ENCODE data around the gene SPO11.

The SPO11 gene

GRCh38 chr20:57327820-57328219, 1.8 kb upstream of the SPO11 start:
- Histone ChIP-seq H3K27me3 (ENCODE audit: control insufficient read depth, low read length) (no peaks in the 10 kb centered on the region), H3K4me2 (ENCODE audit: low read length) (peak overlapping the region; percentile 94)

DNA sequence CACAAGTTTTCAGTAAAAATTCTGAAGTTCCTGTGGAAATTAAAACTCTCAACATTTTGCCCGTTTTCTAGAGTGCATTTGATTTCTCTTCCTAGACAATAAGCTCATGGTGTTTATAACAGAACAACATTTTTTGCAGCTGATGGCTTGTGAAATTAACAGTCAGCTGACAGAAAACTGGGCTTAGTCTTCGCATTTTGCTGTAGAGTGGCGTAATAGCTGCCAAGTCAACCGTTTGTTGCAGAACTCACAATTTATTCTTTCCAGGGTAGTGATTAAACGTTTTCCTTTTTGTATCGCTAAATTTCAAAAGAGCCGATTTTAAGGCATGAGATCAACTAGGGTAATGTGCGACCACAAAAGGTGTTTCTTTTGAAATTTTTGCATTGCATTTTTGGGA, 1.4 kb downstream of the SPO11 start:
- Histone ChIP-seq H3K9me3 (ENCODE audit: control insufficient read depth, insufficient read depth, low read length) (no peaks in the 10 kb centered on the region), H4K20me1 (ENCODE audit: control insufficient read depth, insufficient read depth, low read depth, low read length) (no peaks in the 10 kb centered on the region), H3K9me2 (replicated peaks; ENCODE audit: control insufficient read depth, low read length) (no peaks in the 10 kb centered on the region), H3K4me2 (ENCODE audit: low read length) (no peak overlapping the region), H3K27ac (ENCODE audit: low read depth, low read length) (no peak overlapping the region), H3K27me3 (ENCODE audit: control insufficient read depth, low read length) (no peaks in the 10 kb centered on the region), H3F3A (ENCODE audit: control insufficient read depth, insufficient read depth) (peaks cover 37% of the 10 kb centered on the region), H3K79me2 (ENCODE audit: control insufficient read depth, low read length) (peaks cover 37% of the 10 kb centered on the region), H3K36me3 (ENCODE audit: control insufficient read depth, low read length) (no peaks in the 10 kb centered on the region), H3K4me3 (ENCODE audit: low read length) (no peak overlapping the region), H3K4me1 (ENCODE audit: control insufficient read depth, low read length) (peaks cover 62% of the 10 kb centered on the region)
- TF ChIP-seq, protein P1, sequence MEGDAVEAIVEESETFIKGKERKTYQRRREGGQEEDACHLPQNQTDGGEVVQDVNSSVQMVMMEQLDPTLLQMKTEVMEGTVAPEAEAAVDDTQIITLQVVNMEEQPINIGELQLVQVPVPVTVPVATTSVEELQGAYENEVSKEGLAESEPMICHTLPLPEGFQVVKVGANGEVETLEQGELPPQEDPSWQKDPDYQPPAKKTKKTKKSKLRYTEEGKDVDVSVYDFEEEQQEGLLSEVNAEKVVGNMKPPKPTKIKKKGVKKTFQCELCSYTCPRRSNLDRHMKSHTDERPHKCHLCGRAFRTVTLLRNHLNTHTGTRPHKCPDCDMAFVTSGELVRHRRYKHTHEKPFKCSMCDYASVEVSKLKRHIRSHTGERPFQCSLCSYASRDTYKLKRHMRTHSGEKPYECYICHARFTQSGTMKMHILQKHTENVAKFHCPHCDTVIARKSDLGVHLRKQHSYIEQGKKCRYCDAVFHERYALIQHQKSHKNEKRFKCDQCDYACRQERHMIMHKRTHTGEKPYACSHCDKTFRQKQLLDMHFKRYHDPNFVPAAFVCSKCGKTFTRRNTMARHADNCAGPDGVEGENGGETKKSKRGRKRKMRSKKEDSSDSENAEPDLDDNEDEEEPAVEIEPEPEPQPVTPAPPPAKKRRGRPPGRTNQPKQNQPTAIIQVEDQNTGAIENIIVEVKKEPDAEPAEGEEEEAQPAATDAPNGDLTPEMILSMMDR (IDR thresholded peaks at IDR 0.05; ENCODE audit: low read depth, low read length, poor library complexity, severe bottlenecking), result no peak
- TF ChIP-seq EZH2phosphoT487 (IDR thresholded peaks at IDR 0.05; ENCODE audit: borderline replicate concordance, low read length), result no peak

More at GRCh38 chr20:57327820-57328219, 1.8 kb upstream of the SPO11 start:
- peak overlapping the region; percentile 75 for H3K4me3 ChIP-seq (ENCODE audit: low read length)
- H4K20me1 ChIP-seq (ENCODE audit: control insufficient read depth, insufficient read depth, low read depth, low read length), result no peaks in the 10 kb centered on the region
- H3K4me1 ChIP-seq (ENCODE audit: control insufficient read depth, low read length), result peaks cover 93% of the 10 kb centered on the region
- no peaks in the 10 kb centered on the region for H3K36me3 ChIP-seq (ENCODE audit: control insufficient read depth, low read length)
- no peaks in the 10 kb centered on the region for H3K9me3 ChIP-seq (ENCODE audit: control insufficient read depth, insufficient read depth, low read length)
- peaks cover 67% of the 10 kb centered on the region for H3F3A ChIP-seq (ENCODE audit: control insufficient read depth, insufficient read depth)
- TF ChIP-seq, protein P1 (IDR thresholded peaks at IDR 0.05; ENCODE audit: low read depth, low read length, poor library complexity, severe bottlenecking), result no peak
- no peak for TF ChIP-seq EZH2phosphoT487 (IDR thresholded peaks at IDR 0.05; ENCODE audit: borderline replicate concordance, low read length)
- H3K27ac ChIP-seq (ENCODE audit: low read depth, low read length), result peak overlapping the region; percentile 99
- peaks cover 54% of the 10 kb centered on the region for H3K79me2 ChIP-seq (ENCODE audit: control insufficient read depth, low read length)
- no peaks in the 10 kb centered on the region for H3K9me2 ChIP-seq (replicated peaks; ENCODE audit: control insufficient read depth, low read length)

DNA sequence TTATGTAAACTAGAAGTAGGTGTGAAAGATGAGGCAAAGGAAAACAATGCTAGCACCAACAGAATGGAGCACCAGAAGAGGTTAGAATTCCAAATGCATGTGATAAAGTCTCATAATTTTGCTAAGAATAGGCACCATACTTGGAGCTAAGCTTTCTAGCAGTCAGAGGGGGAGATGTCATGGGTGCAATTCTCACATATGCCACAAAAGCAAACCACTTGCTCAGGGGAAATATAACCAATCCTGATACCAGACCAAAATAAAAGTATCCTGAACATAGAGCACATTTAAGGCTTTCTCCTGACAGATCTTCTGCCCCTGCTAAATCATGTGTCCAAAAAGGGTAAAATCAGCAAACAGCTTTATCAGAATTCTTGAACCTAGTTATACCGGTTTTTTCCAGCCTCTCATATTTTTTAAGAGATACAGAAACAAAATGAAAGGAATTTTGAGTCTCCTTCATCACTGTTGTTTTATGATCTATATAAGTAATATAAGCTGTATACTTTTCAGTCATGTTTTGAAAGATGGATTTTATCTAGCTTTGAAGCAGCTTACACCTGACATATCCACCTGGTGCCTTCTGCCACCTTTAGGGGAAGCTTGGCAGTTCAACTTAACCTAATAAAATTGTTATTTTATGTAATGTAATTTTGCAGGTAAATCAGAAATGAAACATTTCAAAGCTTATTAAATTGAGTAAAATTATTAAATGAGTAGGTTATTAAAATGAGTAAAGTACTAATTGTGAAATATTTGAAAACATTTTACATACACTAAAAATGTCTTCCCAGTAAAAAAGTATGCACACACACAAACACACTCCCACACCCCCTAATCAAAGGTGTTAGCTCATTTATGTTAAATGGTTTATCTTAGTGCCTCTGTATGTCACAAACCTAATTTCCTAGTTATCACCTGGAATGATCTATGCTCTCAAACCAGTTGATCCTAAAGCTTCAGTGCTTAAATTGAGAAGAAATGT, 2.8 kb downstream of the SPO11 start:
- no peak for TF ChIP-seq EZH2phosphoT487 (IDR thresholded peaks at IDR 0.05; ENCODE audit: borderline replicate concordance, low read length)
- TF ChIP-seq, protein P1 (IDR thresholded peaks at IDR 0.05; ENCODE audit: low read depth, low read length, poor library complexity, severe bottlenecking), result peak; percentile 69
- peaks cover 23% of the 10 kb centered on the region for H3F3A ChIP-seq (ENCODE audit: control insufficient read depth, insufficient read depth)
- peaks cover 48% of the 10 kb centered on the region for H3K4me1 ChIP-seq (ENCODE audit: control insufficient read depth, low read length)
- no peaks in the 10 kb centered on the region for H4K20me1 ChIP-seq (ENCODE audit: control insufficient read depth, insufficient read depth, low read depth, low read length)
- no peak overlapping the region for H3K27ac ChIP-seq (ENCODE audit: low read depth, low read length)
- no peak overlapping the region for H3K4me3 ChIP-seq (ENCODE audit: low read length)
- H3K27me3 ChIP-seq (ENCODE audit: control insufficient read depth, low read length), result no peaks in the 10 kb centered on the region
- H3K36me3 ChIP-seq (ENCODE audit: control insufficient read depth, low read length), result no peaks in the 10 kb centered on the region
- H3K9me2 ChIP-seq (replicated peaks; ENCODE audit: control insufficient read depth, low read length), result no peaks in the 10 kb centered on the region
- H3K9me3 ChIP-seq (ENCODE audit: control insufficient read depth, insufficient read depth, low read length), result no peaks in the 10 kb centered on the region
- H3K4me2 ChIP-seq (ENCODE audit: low read length), result peak overlapping the region; percentile 29; the same call in 1 of the 2 replicates
- peaks cover 37% of the 10 kb centered on the region for H3K79me2 ChIP-seq (ENCODE audit: control insufficient read depth, low read length)
